ENCODE results near the gene FAM117A. TPM values are rescaled to one million over a fixed set of nuclear protein-coding genes. Genes with fewer than 3 reads are reported as not detected.

The FAM117A gene
- total and polyA plus RNA-seq, 10 of the 15 experiments (the other 5 are each of a cell fraction or from before 2014, with no cell fraction given), result 2.1 to 29.6 (median 20.0) TPM

DNA sequence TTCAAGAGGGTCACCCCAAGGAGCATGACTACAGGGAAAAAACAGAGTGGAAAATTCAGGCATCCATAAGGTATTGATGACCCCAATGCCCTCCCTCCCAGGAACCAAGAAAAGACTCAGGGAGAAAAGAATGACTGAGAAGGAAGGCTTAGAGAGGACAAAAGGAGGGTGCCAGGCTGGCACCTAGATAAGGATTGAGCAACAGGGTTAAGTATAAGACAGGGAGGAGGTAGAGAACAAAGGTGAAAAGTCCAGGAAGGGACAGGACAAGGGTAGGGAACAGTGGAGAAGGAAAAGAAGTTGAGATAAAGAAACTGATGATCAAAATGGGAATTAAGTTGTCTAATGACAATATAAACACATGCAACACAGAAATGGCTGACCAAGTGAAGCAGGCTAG is 58.7 kb downstream of the FAM117A start:
- no peaks in the 10 kb centered on the region for H4K20me1 ChIP-seq (ENCODE audit: control insufficient read depth, insufficient read depth)
- POLR2A ChIA-PET, result no interaction called here
- no peaks in the 10 kb centered on the region for H3K9me3 ChIP-seq (replicated peaks; ENCODE audit: control insufficient read depth, insufficient read depth, low read length)
- intact Hi-C loops (cut with micrococcal nuclease; ENCODE audit: unreplicated experiment) (loop anchor here (5.0 to 10.0 kb wide), 3 partner anchors 57 to 290 kb away; partner anchors contain the start of genes DLX3 and FAM117A), in situ Hi-C loops (cut with MboI) (loop anchor here (5.0 to 10.0 kb wide), 2 partner anchors 82 to 290 kb away; partner anchors contain the start of genes DLX3 and KAT7)
- DNase-seq (ENCODE audit: low read depth, low spot score) (no peak), ATAC-seq (no peak), FAIRE-seq (no peak)
- SMC1A ChIA-PET (ENCODE audit: uncharacterized antibody, unreplicated experiment), result interaction anchor here (0.8 to 1.7 kb wide), 5 partner anchors 9 to 139 kb away, joined by 3 to 7 read pairs (median 5); no protein-coding TSS in a partner anchor
- peaks cover 12% of the 10 kb centered on the region for H3K79me2 ChIP-seq (ENCODE audit: control insufficient read depth, insufficient read depth, low read length)
- TF ChIP-seq ZNF217 (IDR thresholded peaks at IDR 0.05) (no peak), LARP7 (IDR thresholded peaks at IDR 0.05) (no peak), NR2F1 (conservative IDR thresholded peaks at IDR 0.05) (no peak), RUNX3 (IDR thresholded peaks at IDR 0.05; ENCODE audit: low read length) (no peak), ATF2 (IDR thresholded peaks at IDR 0.05; ENCODE audit: low read length) (no peak)
- CTCF ChIA-PET, result interaction anchor here (0.9 to 21.7 kb wide), 6 partner anchors 9 to 133 kb away, joined by 3 to 483 read pairs (median 9); partner anchors contain the start of genes KAT7 and NXPH3
- no peak overlapping the region for H2AFZ ChIP-seq (ENCODE audit: control insufficient read depth, low read depth, low read length)
- no peak overlapping the region for H3K4me3 ChIP-seq
- no peaks in the 10 kb centered on the region for H3K27me3 ChIP-seq (replicated peaks in 1 of 2; ENCODE audit: control insufficient read depth in 2 of 2, insufficient read depth in 2 of 2, low read length in 1 of 2)
- peaks cover 13 to 25% of the 10 kb centered on the region in 2 experiments for H3K36me3 ChIP-seq (ENCODE audit: control insufficient read depth in 2 of 2, insufficient read depth in 2 of 2, low read length in 1 of 2)
- H3K9ac ChIP-seq (ENCODE audit: control insufficient read depth, insufficient read depth, low read length), result no peak overlapping the region
- no peak overlapping the region for H3K27ac ChIP-seq (ENCODE audit: control insufficient read depth, insufficient read depth)
- no peak overlapping the region for H3K4me2 ChIP-seq (ENCODE audit: control insufficient read depth, insufficient read depth)
- RAD21 ChIA-PET (ENCODE audit: unreplicated experiment), result interaction anchor here (1.0 to 3.7 kb wide), 2 partner anchors 10 to 291 kb away, joined by 3 to 15 read pairs; no protein-coding TSS in a partner anchor
- H3K4me1 ChIP-seq (ENCODE audit: control insufficient read depth, insufficient read depth, low read length), result 0 out of 2 replicates have a peak, but pooled peaks cover 3% of the 10 kb centered on the region
- no TSS peak for BruUV-seq (replicated peaks)

Measured in GM12878 (cell line).